NCI-H2171 treated with DMSO at 0.1 percent for 48 hours (cell line): ENCODE measurements around the gene IGFBP4.

ENCODE experiments used
- DNase-seq: peaks from one replicate; lab custom pipeline; 2025; lab: John Stamatoyannopoulos, UW

IGFBP4 gene

GRCh38 chr17:40432864-40433528 is 10.3 kb upstream of the IGFBP4 start:
- DNase-seq: no peak

GRCh38 chr17:40433551-40434415 is 9.5 kb upstream of the IGFBP4 start:
- no peak for DNase-seq

- DNase-seq: no peak
Measured at GRCh38 chr17:40436636-40437035, 6.6 kb upstream of the IGFBP4 start.

- no peak for DNase-seq
Measured at GRCh38 chr17:40437095-40437732, 6.0 kb upstream of the IGFBP4 start.

- no peak for DNase-seq
Measured at GRCh38 chr17:40440166-40440565, 3.1 kb upstream of the IGFBP4 start.

- DNase-seq: no peak
Measured at GRCh38 chr17:40442392-40443195, 656 bp upstream of the IGFBP4 start.

GRCh38 chr17:40443988-40444899 is 994 bp downstream of the IGFBP4 start:
- DNase-seq: no peak

- DNase-seq: no peak
Measured at GRCh38 chr17:40445751-40446468, 2.7 kb downstream of the IGFBP4 start.

- no peak for DNase-seq
Measured at GRCh38 chr17:40447148-40447644, 3.9 kb downstream of the IGFBP4 start.

- DNase-seq: no peak
Measured at GRCh38 chr17:40447806-40448205, 4.6 kb downstream of the IGFBP4 start.

- no peak for DNase-seq
Measured at GRCh38 chr17:40448213-40448638, 5.0 kb downstream of the IGFBP4 start.

GRCh38 chr17:40448639-40449261 is 5.5 kb downstream of the IGFBP4 start:
- no peak for DNase-seq

- DNase-seq: no peak
Measured at GRCh38 chr17:40450175-40450574, 6.9 kb downstream of the IGFBP4 start.

GRCh38 chr17:40451420-40451819 is 8.2 kb downstream of the IGFBP4 start:
- DNase-seq: no peak

- DNase-seq: peak; percentile 27
Measured at GRCh38 chr17:40452216-40452787, 9.1 kb downstream of the IGFBP4 start.

- DNase-seq: no peak
Measured at GRCh38 chr17:40452921-40453378, 9.7 kb downstream of the IGFBP4 start.

GRCh38 chr17:40453881-40454612 is 10.8 kb downstream of the IGFBP4 start:
- no peak for DNase-seq

GRCh38 chr17:40454613-40454995 is 11.4 kb downstream of the IGFBP4 start:
- no peak for DNase-seq
